Measurements from ENCODE around the gene MB21D2. TPM values are rescaled to one million over a fixed set of nuclear protein-coding genes. Genes with fewer than 3 reads are reported as not detected.
A peak's percentile ranks its signal among the peaks of the same experiment; 100 is the strongest.

MB21D2 gene
- total RNA-seq, 1 donor from 2014 or later = 15.1 TPM

- Mint-ChIP-seq H3K27me3 (ENCODE audit: insufficient read depth, low read depth) (no peaks in the 10 kb centered on the region), H3K9me3 (no peaks in the 10 kb centered on the region), H3K27ac (peak overlapping the region; percentile 15), H3K4me1 (peaks cover 4% of the 10 kb centered on the region), H3K4me3 (no peak overlapping the region), H3K36me3 (peaks cover 4% of the 10 kb centered on the region)
- H3F3A ChIP-seq (ENCODE audit: low read depth) = peaks cover 6% of the 10 kb centered on the region
- no peak overlapping the region for H3K9ac ChIP-seq
- H4K20me1 ChIP-seq (ENCODE audit: low read depth) = no peaks in the 10 kb centered on the region
- no peak overlapping the region for H2AFZ ChIP-seq (replicated peaks)
- H3K36me3 ChIP-seq = no peaks in the 10 kb centered on the region
- H3K27me3 ChIP-seq = no peaks in the 10 kb centered on the region
- H3K27ac ChIP-seq = peak overlapping the region; percentile 14
- no peaks in the 10 kb centered on the region for H3K9me3 ChIP-seq (ENCODE audit: low read depth)
- TF ChIP-seq EZH2 (IDR thresholded peaks at IDR 0.05) (no peak), CTCF (IDR thresholded peaks at IDR 0.05) (peak; percentile 75)
- H3K79me2 ChIP-seq (ENCODE audit: low read depth) = peaks cover 13% of the 10 kb centered on the region
- no peak overlapping the region for H3K4me2 ChIP-seq
- H3K4me1 ChIP-seq = peaks cover 7% of the 10 kb centered on the region
- peak; percentile 66 for DNase-seq (ENCODE audit: low spot score)
- no peak overlapping the region for H3K4me3 ChIP-seq
Measured at GRCh38 chr3:192802957-192803899, 114.4 kb downstream of the MB21D2 start.

GRCh38 chr3:192801985-192802384 is 115.7 kb downstream of the MB21D2 start:
- H3K9ac ChIP-seq = no peak overlapping the region
- H2AFZ ChIP-seq (replicated peaks) = no peak overlapping the region
- peaks cover 7% of the 10 kb centered on the region for H3K4me1 ChIP-seq
- no peak overlapping the region for H3K27ac Mint-ChIP-seq
- H3K27me3 Mint-ChIP-seq (ENCODE audit: insufficient read depth, low read depth) = no peaks in the 10 kb centered on the region
- H3K27me3 ChIP-seq = no peaks in the 10 kb centered on the region
- peaks cover 4% of the 10 kb centered on the region for H3K4me1 Mint-ChIP-seq
- no peaks in the 10 kb centered on the region for H3K36me3 ChIP-seq
- TF ChIP-seq CTCF (IDR thresholded peaks at IDR 0.05) = no peak
- H3K9me3 Mint-ChIP-seq = no peaks in the 10 kb centered on the region
- H3K4me2 ChIP-seq = no peak overlapping the region
- H3F3A ChIP-seq (ENCODE audit: low read depth) = peaks cover 6% of the 10 kb centered on the region
- no peaks in the 10 kb centered on the region for H4K20me1 ChIP-seq (ENCODE audit: low read depth)
- DNase-seq (ENCODE audit: low spot score) = no peak
- H3K27ac ChIP-seq = no peak overlapping the region
- peaks cover 4% of the 10 kb centered on the region for H3K36me3 Mint-ChIP-seq
- H3K4me3 ChIP-seq = no peak overlapping the region
- H3K79me2 ChIP-seq (ENCODE audit: low read depth) = peaks cover 13% of the 10 kb centered on the region
- no peaks in the 10 kb centered on the region for H3K9me3 ChIP-seq (ENCODE audit: low read depth)
- no peak overlapping the region for H3K4me3 Mint-ChIP-seq

GRCh38 chr3:192799721-192800120 is 117.9 kb downstream of the MB21D2 start:
- H3K4me3 Mint-ChIP-seq = no peak overlapping the region
- no peaks in the 10 kb centered on the region for H3K27me3 ChIP-seq
- H2AFZ ChIP-seq (replicated peaks) = no peak overlapping the region
- H3K27ac ChIP-seq = no peak overlapping the region
- no peak overlapping the region for H3K9ac ChIP-seq
- H3K36me3 ChIP-seq = no peaks in the 10 kb centered on the region
- H3K4me2 ChIP-seq = no peak overlapping the region
- no peaks in the 10 kb centered on the region for H3K9me3 ChIP-seq (ENCODE audit: low read depth)
- H3K79me2 ChIP-seq (ENCODE audit: low read depth) = peaks cover 8% of the 10 kb centered on the region
- H3K36me3 Mint-ChIP-seq = peaks cover 4% of the 10 kb centered on the region
- no peak for TF ChIP-seq CTCF (IDR thresholded peaks at IDR 0.05)
- TF ChIP-seq EZH2 (IDR thresholded peaks at IDR 0.05) = no peak
- TF ChIP-seq EZH2phosphoT487 (IDR thresholded peaks at IDR 0.05) = no peak
- peaks cover 7% of the 10 kb centered on the region for H3K4me1 ChIP-seq
- H3K9me3 Mint-ChIP-seq = no peaks in the 10 kb centered on the region
- H3K4me1 Mint-ChIP-seq = peaks cover 4% of the 10 kb centered on the region
- no peak for DNase-seq (ENCODE audit: low spot score)
- H3K27me3 Mint-ChIP-seq (ENCODE audit: insufficient read depth, low read depth) = no peaks in the 10 kb centered on the region
- no peaks in the 10 kb centered on the region for H4K20me1 ChIP-seq (ENCODE audit: low read depth)
- no peak overlapping the region for H3K4me3 ChIP-seq
- H3F3A ChIP-seq (ENCODE audit: low read depth) = peaks cover 6% of the 10 kb centered on the region
- H3K27ac Mint-ChIP-seq = no peak overlapping the region
